ENCODE measurements around the gene FGD2.

The FGD2 gene

GRCh38 chr6:37013516-37014491 is 8.3 kb downstream of the FGD2 start:
- in situ Hi-C loops (cut with MboI; ENCODE audit: low pct_unique_long_range_greater_than_20kb, low sequenced_read_pairs, unreplicated experiment) = loop anchor here (10.0 kb wide), 1 partner anchor 239 kb away; no protein-coding TSS in a partner anchor
- DNase-seq (ENCODE audit: low spot score) = no peak
- TF ChIP-seq CTCF (IDR thresholded peaks at IDR 0.05; ENCODE audit: extremely low read depth, insufficient read depth, missing control alignments) = no peak

GRCh38 chr6:37014667-37015066 is 9.2 kb downstream of the FGD2 start:
- TF ChIP-seq CTCF (IDR thresholded peaks at IDR 0.05; ENCODE audit: extremely low read depth, insufficient read depth, missing control alignments) = no peak
- no peak for DNase-seq (ENCODE audit: low spot score)
- in situ Hi-C loops (cut with MboI; ENCODE audit: low pct_unique_long_range_greater_than_20kb, low sequenced_read_pairs, unreplicated experiment) = loop anchor here (10.0 kb wide), 1 partner anchor 240 kb away; no protein-coding TSS in a partner anchor

- no peak for TF ChIP-seq CTCF (IDR thresholded peaks at IDR 0.05; ENCODE audit: extremely low read depth, insufficient read depth, missing control alignments)
- in situ Hi-C loops (cut with MboI; ENCODE audit: low pct_unique_long_range_greater_than_20kb, low sequenced_read_pairs, unreplicated experiment) = loop anchor here (10.0 kb wide), 1 partner anchor 241 kb away; no protein-coding TSS in a partner anchor
- no peak for DNase-seq (ENCODE audit: low spot score)
Measured at GRCh38 chr6:37015532-37015931, 10.1 kb downstream of the FGD2 start.

- in situ Hi-C loops (cut with MboI; ENCODE audit: low pct_unique_long_range_greater_than_20kb, low sequenced_read_pairs, unreplicated experiment) = loop anchor here (10.0 kb wide), 1 partner anchor 242 kb away; no protein-coding TSS in a partner anchor
- TF ChIP-seq CTCF (IDR thresholded peaks at IDR 0.05; ENCODE audit: extremely low read depth, insufficient read depth, missing control alignments) = no peak
- no peak for DNase-seq (ENCODE audit: low spot score)
Measured at GRCh38 chr6:37016995-37017394, 11.5 kb downstream of the FGD2 start.

DNA sequence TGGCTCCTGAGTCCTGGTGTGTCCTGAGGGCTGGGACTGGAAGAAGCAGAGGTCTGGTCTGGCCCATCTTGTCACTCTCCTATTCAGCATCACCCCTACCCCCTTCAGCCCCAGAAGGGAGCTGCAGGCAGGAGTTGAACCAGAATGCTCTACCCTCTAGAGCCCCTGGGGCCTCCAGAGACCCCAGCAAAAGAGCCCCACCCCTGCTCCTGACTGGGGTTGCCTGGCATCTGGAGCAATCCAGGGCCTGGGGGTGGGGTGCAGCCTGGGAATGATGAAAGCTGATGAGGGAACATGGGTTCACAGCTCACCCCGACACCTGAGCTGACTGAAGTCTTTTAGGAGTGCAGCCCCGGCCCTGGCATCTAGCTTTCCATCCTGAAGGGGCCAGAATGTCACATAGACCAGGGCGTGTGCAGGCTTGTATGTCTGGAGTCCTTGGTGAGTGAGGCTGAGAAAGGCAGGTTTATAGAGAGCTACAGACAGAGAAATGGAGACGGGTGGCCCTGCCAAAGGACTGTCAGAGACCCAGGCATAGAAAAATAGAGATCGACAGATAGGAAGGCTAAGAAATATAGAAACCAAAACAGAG is 12.2 kb downstream of the FGD2 start:
- in situ Hi-C loops (cut with MboI; ENCODE audit: low pct_unique_long_range_greater_than_20kb, low sequenced_read_pairs, unreplicated experiment) = loop anchor here (10.0 kb wide), 1 partner anchor 243 kb away; no protein-coding TSS in a partner anchor
- TF ChIP-seq CTCF (IDR thresholded peaks at IDR 0.05; ENCODE audit: extremely low read depth, insufficient read depth, missing control alignments) = no peak
- DNase-seq (ENCODE audit: low spot score) = no peak

GRCh38 chr6:37018198-37019064 is 13.0 kb downstream of the FGD2 start:
- DNase-seq (ENCODE audit: low spot score) = peak; percentile 91
- in situ Hi-C loops (cut with MboI; ENCODE audit: low pct_unique_long_range_greater_than_20kb, low sequenced_read_pairs, unreplicated experiment) = loop anchor here (10.0 kb wide), 1 partner anchor 244 kb away; no protein-coding TSS in a partner anchor
- peak; percentile 93 for TF ChIP-seq CTCF (IDR thresholded peaks at IDR 0.05; ENCODE audit: extremely low read depth, insufficient read depth, missing control alignments)
